GM19324 (cell line): Measurements from ENCODE around the gene GAB3.

Experiments
- ATAC-seq: cut with Tn5 transposase; IDR thresholded peaks from one replicate; pipeline ENCODE4 v1.9.1; 2021; ENCODE audit warnings: mild to moderate bottlenecking, moderate library complexity; ENCODE audit not compliant: unreplicated experiment, low FRiP score

Gene GAB3, protein sequence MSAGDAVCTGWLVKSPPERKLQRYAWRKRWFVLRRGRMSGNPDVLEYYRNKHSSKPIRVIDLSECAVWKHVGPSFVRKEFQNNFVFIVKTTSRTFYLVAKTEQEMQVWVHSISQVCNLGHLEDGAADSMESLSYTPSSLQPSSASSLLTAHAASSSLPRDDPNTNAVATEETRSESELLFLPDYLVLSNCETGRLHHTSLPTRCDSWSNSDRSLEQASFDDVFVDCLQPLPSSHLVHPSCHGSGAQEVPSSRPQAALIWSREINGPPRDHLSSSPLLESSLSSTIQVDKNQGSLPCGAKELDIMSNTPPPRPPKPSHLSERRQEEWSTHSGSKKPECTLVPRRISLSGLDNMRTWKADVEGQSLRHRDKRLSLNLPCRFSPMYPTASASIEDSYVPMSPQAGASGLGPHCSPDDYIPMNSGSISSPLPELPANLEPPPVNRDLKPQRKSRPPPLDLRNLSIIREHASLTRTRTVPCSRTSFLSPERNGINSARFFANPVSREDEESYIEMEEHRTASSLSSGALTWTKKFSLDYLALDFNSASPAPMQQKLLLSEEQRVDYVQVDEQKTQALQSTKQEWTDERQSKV

DNA sequence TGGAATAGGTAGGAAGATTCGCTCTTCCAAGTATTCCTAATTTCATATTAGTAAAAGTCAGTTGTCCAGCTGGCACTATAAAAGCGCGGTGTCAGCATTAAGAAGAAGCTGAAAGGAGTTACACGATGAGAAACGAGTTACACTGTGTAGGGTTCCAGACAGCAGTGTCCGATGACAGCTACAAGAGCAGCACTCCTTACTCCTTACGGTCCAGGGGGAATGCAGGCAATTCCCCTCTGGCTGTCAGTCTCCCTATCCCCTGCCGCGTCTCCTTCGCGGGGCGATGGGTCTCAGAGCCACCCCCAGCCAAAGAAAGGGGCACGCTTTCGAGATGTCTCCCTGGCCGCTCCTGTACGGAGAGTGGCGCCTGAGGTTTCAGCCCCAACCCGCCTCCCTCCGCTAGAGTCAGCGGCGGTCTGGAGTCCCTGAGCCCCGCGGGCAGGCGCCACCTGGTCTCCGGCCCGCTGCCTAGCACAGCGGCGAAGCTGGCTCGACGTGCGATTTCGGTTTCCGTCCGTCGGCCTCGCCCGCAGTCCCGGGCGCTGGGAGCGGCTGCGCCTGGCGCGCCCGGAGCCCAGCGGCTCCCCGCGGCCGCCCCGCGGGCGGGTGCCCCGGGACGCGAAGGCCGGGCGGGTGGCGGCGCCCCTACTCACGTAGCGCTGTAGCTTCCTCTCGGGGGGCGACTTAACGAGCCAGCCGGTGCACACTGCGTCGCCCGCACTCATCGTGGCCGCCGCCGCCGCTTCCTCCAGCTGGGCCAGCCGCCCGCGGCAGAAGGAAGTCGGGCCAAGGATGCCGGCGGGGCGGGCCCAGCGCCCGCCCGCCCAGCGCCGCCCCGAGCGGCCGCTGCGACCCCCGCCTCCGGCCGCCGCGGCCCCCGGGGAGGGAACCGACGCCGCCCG, at the start of gene GAB3:
GAB3 (minus strand) TSS at position 777 of the 902 bp plus-strand sequence; CDS start at position 725, 52 bp downstream.
- peak; percentile 65 for ATAC-seq

DNA sequence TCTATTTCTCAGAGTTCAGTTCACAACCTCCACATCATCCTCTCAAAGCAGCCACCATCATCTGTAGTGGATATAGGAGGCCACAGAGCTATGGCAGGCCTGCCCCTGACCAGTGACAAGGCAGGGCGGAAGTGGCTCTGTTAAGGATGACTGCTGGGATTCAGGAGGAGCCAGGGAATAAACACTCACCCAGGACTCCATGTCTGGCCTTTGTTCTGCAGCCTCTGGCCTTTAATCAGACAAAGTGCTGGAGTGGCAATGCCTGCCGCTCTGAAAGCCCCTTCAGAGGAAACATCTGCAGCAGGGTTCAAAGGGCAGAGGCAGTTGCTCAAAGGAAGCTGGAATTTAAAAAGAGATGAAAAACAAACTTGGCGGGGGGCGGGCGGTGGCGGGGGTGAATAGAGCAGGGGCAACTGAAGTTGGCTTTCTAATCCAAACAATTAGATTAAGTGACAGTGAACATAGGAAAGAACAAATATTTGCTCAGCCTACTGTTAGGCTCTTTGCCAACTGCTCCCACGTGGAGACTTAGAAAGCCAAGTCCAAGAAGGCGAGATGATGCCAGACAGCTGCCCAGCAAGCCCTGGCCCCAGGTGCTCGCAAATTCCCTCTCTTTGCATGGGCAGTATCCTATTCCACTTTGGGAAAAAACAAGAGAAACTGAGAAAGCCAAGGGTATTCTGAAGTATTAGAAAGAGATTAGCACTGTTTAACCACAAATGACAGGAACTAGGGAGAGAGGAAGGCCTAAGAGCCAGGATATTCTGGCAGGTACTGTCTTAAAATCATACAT, 48.9 kb upstream of the GAB3 start:
- ATAC-seq, result no peak

- no peak for ATAC-seq
Measured at GRCh38 chrX:154797006-154797405, 46.1 kb upstream of the GAB3 start.

GRCh38 chrX:154795016-154795415, 44.1 kb upstream of the GAB3 start:
- no peak for ATAC-seq

DNA sequence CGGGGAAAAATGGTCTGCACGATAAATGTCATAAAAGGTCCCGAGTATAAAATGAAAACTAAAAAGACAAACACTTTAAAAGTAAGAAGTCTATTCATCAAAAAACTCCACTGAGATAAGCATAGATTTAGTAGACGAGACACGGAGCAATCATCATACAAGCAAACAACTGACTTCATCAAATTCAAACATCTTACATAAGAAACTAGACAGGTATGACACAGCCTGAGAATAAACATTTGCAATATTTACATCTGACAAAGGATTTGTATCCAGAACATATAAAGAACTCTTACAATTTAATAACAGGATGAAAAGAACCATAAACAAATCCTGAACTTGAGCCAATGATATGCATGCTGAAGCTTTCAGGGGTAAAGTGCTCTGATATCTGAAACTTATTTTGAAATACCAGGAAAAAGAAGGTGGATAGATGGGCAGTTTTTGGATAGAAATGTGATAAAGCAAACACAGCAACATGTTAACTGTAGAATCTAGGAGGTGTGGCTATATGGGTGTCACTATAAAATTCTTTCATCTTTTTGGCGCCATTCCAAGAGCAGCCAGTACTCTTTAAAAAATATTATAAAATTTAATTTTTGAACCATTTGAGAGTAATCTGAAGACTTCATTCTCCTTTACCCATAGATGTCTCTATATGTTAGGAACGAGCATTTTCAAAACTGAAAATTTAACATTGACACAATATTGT, 42.4 kb upstream of the GAB3 start:
- ATAC-seq, result no peak

- no peak for ATAC-seq
Measured at GRCh38 chrX:154791939-154792338, 41.1 kb upstream of the GAB3 start.

- ATAC-seq, result no peak
Measured at GRCh38 chrX:154791467-154791866, 40.6 kb upstream of the GAB3 start.

GRCh38 chrX:154785716-154786115, 34.8 kb upstream of the GAB3 start:
- no peak for ATAC-seq

DNA sequence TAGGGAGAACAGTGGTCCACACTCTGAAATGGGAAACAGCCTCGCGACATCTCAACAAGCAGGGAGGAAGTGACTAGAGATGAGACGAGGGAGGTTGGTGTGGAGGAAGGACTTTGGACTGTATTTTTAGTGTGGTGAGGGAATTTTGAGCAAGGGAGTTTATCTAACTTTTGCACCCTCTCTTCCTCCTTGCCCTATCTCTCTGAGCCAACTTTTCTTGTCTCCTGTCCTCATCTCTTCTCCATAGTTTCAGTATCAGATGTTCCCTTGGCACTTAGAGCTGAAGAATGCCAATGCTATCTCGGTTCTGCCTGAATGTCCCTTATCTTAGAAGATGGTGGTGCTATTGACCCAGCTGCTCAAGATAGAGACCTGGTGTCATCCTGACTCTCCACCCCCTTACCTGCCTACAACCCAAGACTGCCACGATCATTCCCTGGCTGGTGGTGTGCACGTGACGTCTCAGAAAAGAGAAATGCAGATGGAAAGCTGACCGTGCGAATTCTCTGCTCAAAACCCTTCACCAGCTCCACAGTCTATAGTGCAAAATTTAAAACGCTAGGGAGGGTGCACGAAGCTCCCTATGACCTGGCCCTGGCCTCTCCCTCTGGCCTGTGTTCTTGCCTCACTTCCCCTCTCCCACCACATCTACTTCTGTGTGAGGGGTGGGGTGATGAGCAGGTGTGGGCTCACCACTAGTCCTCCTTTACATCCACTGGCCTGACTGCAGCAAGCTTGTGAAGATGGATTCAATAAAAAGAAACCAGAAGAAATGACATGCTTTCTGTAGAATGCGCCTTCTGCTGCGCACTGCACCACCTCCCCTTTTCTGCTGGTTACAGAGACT, 33.5 kb upstream of the GAB3 start:
- ATAC-seq, result no peak

DNA sequence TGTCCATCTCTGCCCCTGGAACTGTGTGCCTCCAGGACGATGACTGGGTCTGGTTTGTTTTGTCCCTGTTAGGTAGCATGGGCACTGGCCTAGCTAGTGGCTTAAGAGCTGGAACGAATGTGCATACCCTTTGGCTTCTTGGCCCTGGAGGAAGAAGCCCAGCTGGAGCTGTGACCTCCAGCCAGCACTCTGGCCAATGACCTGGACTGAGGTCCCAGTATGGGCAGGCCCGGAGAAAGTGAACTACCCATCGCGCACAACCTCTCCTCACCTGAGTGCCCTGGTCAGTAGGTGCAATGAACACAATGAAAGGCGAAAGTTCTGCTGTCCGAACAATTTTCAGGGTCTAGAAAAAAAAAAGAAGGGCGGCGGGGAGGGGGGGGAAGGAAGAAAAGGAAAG, 30.1 kb upstream of the GAB3 start:
- ATAC-seq, result no peak

DNA sequence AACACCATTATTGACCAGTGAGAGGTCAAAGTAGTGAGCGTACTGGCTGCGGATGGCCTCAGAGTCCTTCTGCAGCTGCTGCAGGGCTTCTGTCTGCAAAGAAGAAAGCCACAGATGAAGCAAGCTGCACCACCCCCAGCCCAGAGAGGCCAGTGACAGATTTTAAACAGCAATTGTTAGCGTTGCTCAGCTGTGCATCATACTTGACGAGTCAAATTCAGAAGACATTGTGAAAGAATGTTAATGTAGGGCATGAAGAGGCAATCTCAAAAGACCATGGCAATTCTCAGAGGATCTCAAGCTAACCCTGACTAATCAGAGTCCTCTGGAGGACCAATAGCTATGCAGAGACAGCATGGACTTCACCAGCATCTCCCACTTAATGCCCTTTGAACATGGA, 28.4 kb upstream of the GAB3 start:
- ATAC-seq, result no peak

DNA sequence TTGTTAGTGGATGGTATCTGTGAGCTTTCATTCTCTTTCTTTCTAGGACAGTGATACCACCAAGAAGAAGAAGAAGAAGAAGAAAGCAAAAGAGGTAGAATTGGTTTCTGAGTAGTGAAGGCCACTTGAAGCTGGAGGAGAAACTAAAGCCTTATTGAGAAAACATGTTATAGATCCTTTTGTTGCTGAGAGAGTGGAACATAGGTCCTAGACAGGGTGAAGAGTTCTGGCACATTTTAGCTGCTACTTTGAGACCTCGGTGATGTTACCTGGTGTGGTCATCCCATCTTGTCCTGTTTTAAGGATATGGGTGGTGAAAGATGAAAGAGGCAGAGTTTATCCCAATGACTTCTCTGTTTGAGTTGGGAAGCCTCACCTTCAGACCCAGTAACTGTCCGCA, 25.9 kb upstream of the GAB3 start:
- ATAC-seq, result no peak

GRCh38 chrX:154775419-154776349, 24.8 kb upstream of the GAB3 start:
- ATAC-seq, result no peak

DNA sequence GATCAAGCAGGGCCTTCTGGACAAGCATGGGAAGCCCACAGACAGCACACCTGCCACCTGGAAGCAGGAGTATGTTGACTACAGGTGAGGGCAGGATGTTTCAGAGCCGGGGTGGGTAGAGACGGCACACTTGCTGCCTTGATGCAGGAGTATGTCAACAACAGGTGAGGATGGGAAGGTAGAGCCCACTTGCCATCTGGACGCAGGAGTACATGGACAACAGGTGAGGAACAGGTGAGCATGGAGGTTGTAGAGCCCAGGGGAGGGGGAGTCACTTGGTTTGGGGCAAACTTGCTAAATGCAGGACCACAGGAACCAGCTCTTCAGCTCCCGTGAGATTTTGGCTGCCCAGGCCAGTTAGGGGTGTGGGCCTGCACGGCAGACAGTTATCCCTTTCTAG, 23.7 kb upstream of the GAB3 start:
- ATAC-seq, result no peak

GRCh38 chrX:154762537-154763296, 11.8 kb upstream of the GAB3 start, which contains the start of gene DKC1:
TSS of gene DKC1 (plus strand) at chrX:154762864. CDS start at chrX:154762966, 102 bp downstream.
- peak; percentile 92 for ATAC-seq

- ATAC-seq, result no peak
Measured at GRCh38 chrX:154761977-154762536, 11.2 kb upstream of the GAB3 start.

GRCh38 chrX:154758696-154759095, 7.8 kb upstream of the GAB3 start:
- no peak for ATAC-seq
